ENCODE data around the gene C1QL1. TPM values are rescaled to one million over a fixed set of nuclear protein-coding genes. Genes with fewer than 3 reads are reported as not detected.

C1QL1 gene
- total RNA-seq, 1 donor from 2014 or later = 1.6 TPM

GRCh38 chr17:44928136-44928535 lies 40.0 kb downstream of the C1QL1 start:
- no peak for TF ChIP-seq CTCF (IDR thresholded peaks at IDR 0.05)
- H3K4me1 Mint-ChIP-seq (ENCODE audit: low read depth) = no peaks in the 10 kb centered on the region

GRCh38 chr17:44927696-44928095 lies 40.4 kb downstream of the C1QL1 start:
- H3K27ac Mint-ChIP-seq (ENCODE audit: unreplicated experiment) = no peak overlapping the region
- no peak overlapping the region for H3K4me3 Mint-ChIP-seq (ENCODE audit: unreplicated experiment)
- DNase-seq (ENCODE audit: low spot score) = peak; percentile 48
- no peaks in the 10 kb centered on the region for H3K27me3 Mint-ChIP-seq (ENCODE audit: low read depth)
- no peaks in the 10 kb centered on the region for H3K4me1 Mint-ChIP-seq (ENCODE audit: low read depth)
- no peaks in the 10 kb centered on the region for H3K9me3 Mint-ChIP-seq (ENCODE audit: low read depth)
- no peak for TF ChIP-seq CTCF (IDR thresholded peaks at IDR 0.05)
- no peaks in the 10 kb centered on the region for H3K36me3 Mint-ChIP-seq (ENCODE audit: low read depth)

More at GRCh38 chr17:44928136-44928535, 40.0 kb downstream of the C1QL1 start:
- Mint-ChIP-seq H3K27ac (ENCODE audit: unreplicated experiment) (no peak overlapping the region), H3K4me3 (ENCODE audit: unreplicated experiment) (no peak overlapping the region), H3K36me3 (ENCODE audit: low read depth) (no peaks in the 10 kb centered on the region), H3K27me3 (ENCODE audit: low read depth) (no peaks in the 10 kb centered on the region), H3K9me3 (ENCODE audit: low read depth) (no peaks in the 10 kb centered on the region)
- peak; percentile 79 for DNase-seq (ENCODE audit: low spot score)

GRCh38 chr17:44926821-44927525 lies 41.1 kb downstream of the C1QL1 start:
- Mint-ChIP-seq H3K4me3 (ENCODE audit: unreplicated experiment) (no peak overlapping the region), H3K27ac (ENCODE audit: unreplicated experiment) (no peak overlapping the region), H3K27me3 (ENCODE audit: low read depth) (no peaks in the 10 kb centered on the region), H3K36me3 (ENCODE audit: low read depth) (no peaks in the 10 kb centered on the region), H3K4me1 (ENCODE audit: low read depth) (no peaks in the 10 kb centered on the region), H3K9me3 (ENCODE audit: low read depth) (no peaks in the 10 kb centered on the region)
- TF ChIP-seq CTCF (IDR thresholded peaks at IDR 0.05) = no peak
- peak; percentile 64 for DNase-seq (ENCODE audit: low spot score)

- Mint-ChIP-seq H3K9me3 (ENCODE audit: low read depth) (no peaks in the 10 kb centered on the region), H3K27me3 (ENCODE audit: low read depth) (no peaks in the 10 kb centered on the region), H3K27ac (ENCODE audit: unreplicated experiment) (no peak overlapping the region), H3K4me3 (ENCODE audit: unreplicated experiment) (no peak overlapping the region), H3K4me1 (ENCODE audit: low read depth) (no peaks in the 10 kb centered on the region), H3K36me3 (ENCODE audit: low read depth) (no peaks in the 10 kb centered on the region)
- TF ChIP-seq CTCF (IDR thresholded peaks at IDR 0.05) = no peak
- DNase-seq (ENCODE audit: low spot score) = peak; percentile 72
These were observed 42.1 kb downstream of the C1QL1 start for GRCh38 chr17:44925731-44926697.

- no peaks in the 10 kb centered on the region for H3K36me3 Mint-ChIP-seq (ENCODE audit: low read depth)
- peaks cover 8% of the 10 kb centered on the region for H3K4me1 Mint-ChIP-seq (ENCODE audit: low read depth)
- no peak overlapping the region for H3K27ac Mint-ChIP-seq (ENCODE audit: unreplicated experiment)
- no peak for TF ChIP-seq CTCF (IDR thresholded peaks at IDR 0.05)
- H3K27me3 Mint-ChIP-seq (ENCODE audit: low read depth) = no peaks in the 10 kb centered on the region
- DNase-seq (ENCODE audit: low spot score) = peak; percentile 29
- no peaks in the 10 kb centered on the region for H3K9me3 Mint-ChIP-seq (ENCODE audit: low read depth)
- no peak overlapping the region for H3K4me3 Mint-ChIP-seq (ENCODE audit: unreplicated experiment)
These were observed 44.0 kb downstream of the C1QL1 start for GRCh38 chr17:44924107-44924544.
